Gastroesophageal sphincter (tissue), 3 donors: Measurements from ENCODE around the gene PMPCB.
"Not testable (repeated sequence)": the region's sequence is repeated elsewhere in the genome, so short reads cannot be mapped to it uniquely, and the experiment has no call there.

Experiments
- CTCF ChIP-seq, 4 experiments: fragments of 200-600 bp in 2 of 4; fragments of 450-650 bp in 2 of 4; sonication (generic) in 1 of 4; IDR thresholded peaks; one replicate each; pipeline ENCODE4 v1.5.1; 2017 to 2019; ENCODE audit warnings: antibody characterized with exemption in 4 of 4, mild to moderate bottlenecking in 2 of 4, moderate library complexity in 2 of 4
- EP300 ChIP-seq: sonication (generic); formaldehyde crosslinking; IDR thresholded peaks from one replicate; pipeline ENCODE4 v1.6.1; 2017; ENCODE audit warnings: antibody characterized with exemption, mild to moderate bottlenecking
- POLR2A ChIP-seq, 2 donors: fragments of 450-650 bp; IDR thresholded peaks; one replicate each; pipeline ENCODE4 v1.6.1; 2017; ENCODE audit warnings: antibody characterized with exemption in 2 of 2, mild to moderate bottlenecking in 2 of 2, moderate library complexity in 1 of 2
- POLR2AphosphoS5 ChIP-seq: sonication (generic); formaldehyde crosslinking; IDR thresholded peaks from one replicate; pipeline ENCODE4 v1.6.1; 2017; ENCODE audit warnings: antibody characterized with exemption

- TF ChIP-seq POLR2A (IDR thresholded peaks at IDR 0.05); EP300; CTCF (IDR thresholded peaks at IDR 0.05); POLR2AphosphoS5: not testable (repeated sequence)
Measured at GRCh38 chr7:103264054-103264453, 33.2 kb upstream of the PMPCB start.
